K562 (cell line): ENCODE measurements around the gene JAKMIP2. TPM values are rescaled to one million over a fixed set of nuclear protein-coding genes. Genes with fewer than 3 reads are reported as not detected.

ENCODE experiments used
- ATAC-seq: fragments of 200-7000 bp; cut with Tn5 transposase; 3 replicates; pipeline ENCODE4 v1.9.1; 2020; ENCODE audit warnings: moderate library complexity
- BruUV-seq: library from RNA; stranded (reverse); fragments of 400-500 nt; replicated peaks from 2 replicates; lab custom pipeline; 2021; lab: Mats Ljungman, UMichigan
- CTCF ChIA-PET: fragments of 300-600 bp; formaldehyde crosslinking; extraction: SDS; loops from one replicate; lab custom pipeline; 2021; ENCODE audit warnings: low intra/inter-chr PET ratio; lab: Yijun Ruan, JAX
- POLR2A ChIA-PET: fragments of 300-600, 350-650 bp; sonication (Branson Sonifier 250); formaldehyde crosslinking; extraction: SDS; loops from one replicate; lab custom pipeline; 2021; ENCODE audit warnings: antibody characterized with exemption, inconsistent platforms; lab: Yijun Ruan, JAX
- DNase-seq, 4 experiments: peaks; one replicate each; pipeline versions ENCODE4 v3.0.0 to v3.0.0-alpha.2; 2011 to 2018; ENCODE audit warnings: low spot score in 3 of 4, mixed read lengths in 3 of 4; ENCODE audit errors: extremely low read depth in 1 of 4
- FAIRE-seq: peaks from 2 replicates; lab custom pipeline; 2011; peaks lifted over from hg19 to GRCh38; lab: Jason Lieb, UNC
- H2AFZ ChIP-seq: 2 replicates; pipeline ENCODE4 v1.6.0; 2011; ENCODE audit warnings: low read depth, low read length, control low read depth, inconsistent platforms
- H3K27ac ChIP-seq: fragments of 200-600 bp; 3 replicates; pipeline ENCODE4 v1.8.0; 2011; ENCODE audit warnings: low read depth, mild to moderate bottlenecking, control low read depth, inconsistent platforms, low read length, moderate library complexity, mixed read lengths; ENCODE audit errors: extremely low read depth
- H3K27me3 ChIP-seq, 2 experiments: fragments of 300-600 bp in 1 of 2; 2 replicates in 1 of 2; 3 replicates in 1 of 2; pipeline versions ENCODE4 v1.6.0 to v1.8.0; 2011; ENCODE audit warnings: inconsistent platforms in 2 of 2, low read length in 2 of 2, mild to moderate bottlenecking in 1 of 2, mixed read lengths in 1 of 2, moderate library complexity in 1 of 2; ENCODE audit not compliant: control insufficient read depth in 2 of 2, insufficient read depth in 2 of 2
- H3K36me3 ChIP-seq: fragments of 300-600 bp; 3 replicates; pipeline ENCODE4 v1.8.0; 2011; ENCODE audit warnings: mild to moderate bottlenecking, low read length, inconsistent platforms; ENCODE audit not compliant: control insufficient read depth, insufficient read depth
- H3K4me1 ChIP-seq, 2 experiments: fragments of 200-600 bp in 1 of 2; replicated peaks in 1 of 2; 2 replicates in 1 of 2; 3 replicates in 1 of 2; pipeline versions ENCODE4 v1.5.1 to v1.8.0; 2011; ENCODE audit warnings: inconsistent platforms in 2 of 2, low read length in 2 of 2, mild to moderate bottlenecking in 1 of 2, mixed read lengths in 1 of 2, moderate library complexity in 1 of 2; ENCODE audit not compliant: control insufficient read depth in 2 of 2, insufficient read depth in 2 of 2
- H3K4me2 ChIP-seq: 2 replicates; pipeline ENCODE4 v1.6.1; 2011; ENCODE audit warnings: low read length, control low read depth, inconsistent platforms, mixed read lengths; ENCODE audit not compliant: insufficient read depth
- H3K4me3 ChIP-seq: fragments of 200-600 bp; sonication (generic), shearing (Covaris generic); 2 replicates; pipeline ENCODE4 v1.5.1; 2016; ENCODE audit warnings: control low read depth, inconsistent platforms
- H3K79me2 ChIP-seq: fragments of 200-600 bp; 3 replicates; pipeline ENCODE4 v1.8.0; 2011; ENCODE audit warnings: low read length, inconsistent platforms; ENCODE audit not compliant: control insufficient read depth, insufficient read depth
- H3K9ac ChIP-seq, 2 experiments: 2 replicates each; pipeline versions ENCODE4 v1.6.0 to v1.6.1; 2011; ENCODE audit warnings: low read depth in 2 of 2, low read length in 2 of 2, control low read depth in 1 of 2, inconsistent platforms in 1 of 2, mild to moderate bottlenecking in 1 of 2, mixed read lengths in 1 of 2; ENCODE audit not compliant: insufficient read depth in 1 of 2
- H3K9me1 ChIP-seq: one replicate; pipeline ENCODE4 v1.6.0; 2011; ENCODE audit warnings: inconsistent platforms, mild to moderate bottlenecking, low read length, moderate library complexity; ENCODE audit not compliant: control insufficient read depth, insufficient read depth
- H3K9me3 ChIP-seq: replicated peaks from 2 replicates; pipeline ENCODE4 v1.5.1; 2011; ENCODE audit warnings: low read depth, low read length, inconsistent platforms; ENCODE audit not compliant: control insufficient read depth, insufficient read depth
- H4K20me1 ChIP-seq: replicated peaks from 2 replicates; pipeline ENCODE4 v1.6.1; 2011; ENCODE audit warnings: low read length, inconsistent platforms, mixed read lengths; ENCODE audit not compliant: control insufficient read depth, insufficient read depth
- CBX1 ChIP-seq: sonication (generic); IDR thresholded peaks from 2 replicates; pipeline ENCODE4 v1.6.1; 2016; ENCODE audit warnings: antibody characterized with exemption, low read depth, mild to moderate bottlenecking
- ETV5 ChIP-seq: sonication (generic); formaldehyde crosslinking; IDR thresholded peaks from 2 replicates; pipeline ENCODE4 v1.4.0; 2020; ENCODE audit warnings: low read depth, mild to moderate bottlenecking, missing genetic modification reagents
- NELFE ChIP-seq: IDR thresholded peaks from 2 replicates; pipeline ENCODE4 v1.6.1; 2011; ENCODE audit warnings: mild to moderate bottlenecking; ENCODE audit not compliant: insufficient read depth, insufficient read length
- NKRF ChIP-seq: fragments of 450-650 bp; IDR thresholded peaks from 2 replicates; pipeline ENCODE4 v1.6.1; 2016; ENCODE audit warnings: borderline replicate concordance
- RBM22 ChIP-seq: fragments of 200-400 bp; formaldehyde crosslinking; IDR thresholded peaks from 2 replicates; pipeline ENCODE4 v1.6.1; 2018; ENCODE audit warnings: low read length, low read depth; ENCODE audit not compliant: poor library complexity, severe bottlenecking
- YY1 ChIP-seq, 3 experiments: IDR thresholded peaks; 2 replicates each; pipeline ENCODE4 v1.6.1; 2011; ENCODE audit warnings: low read length in 2 of 3, mild to moderate bottlenecking in 2 of 3, moderate library complexity in 2 of 3, borderline replicate concordance in 1 of 3, control low read depth in 1 of 3, low read depth in 1 of 3; ENCODE audit not compliant: insufficient read depth in 3 of 3, insufficient replicate concordance in 2 of 3, control insufficient read depth in 1 of 3, insufficient read length in 1 of 3; ENCODE audit errors: extremely low read depth in 1 of 3
- ZBTB49 ChIP-seq: sonication (generic); formaldehyde crosslinking; IDR thresholded peaks from 2 replicates; pipeline ENCODE4 v1.8.0; 2022; ENCODE audit warnings: missing genetic modification reagents, mild to moderate bottlenecking, borderline replicate concordance
- ZNF239 ChIP-seq: fragments of 250-450 bp; sonication (Bioruptor Pico); IDR thresholded peaks from 2 replicates; pipeline ENCODE4 v1.4.0; 2020; ENCODE audit warnings: mild to moderate bottlenecking
- ZNF316 ChIP-seq: fragments of 450-650 bp; IDR thresholded peaks from 2 replicates; pipeline ENCODE4 v1.6.1; 2016
- ZNF408 ChIP-seq: fragments of 250-450 bp; sonication (Bioruptor Pico); IDR thresholded peaks from 2 replicates; pipeline ENCODE4 v1.4.0; 2020; ENCODE audit warnings: low read depth, mild to moderate bottlenecking, moderate library complexity
- WGBS: fragments of 100-300 bp; shearing (Covaris generic); methylation state at CpG from one replicate; pipeline ENCODE4 v1.1.6; 2016; ENCODE audit warnings: low coverage, mixed read lengths; ENCODE audit not compliant: insufficient coverage; ENCODE audit errors: missing lambda C conversion rate; 5-methylcytosine and 5-hydroxymethylcytosine counted together
- in situ Hi-C: fragments of 300-500 bp; cut with MboI; formaldehyde crosslinking; loops from 4 replicates; pipeline ENCODE4 v1.15.0; 2018; ENCODE audit warnings: inconsistent platforms, mixed read lengths
- intact Hi-C: fragments of 100-400 bp; cut with micrococcal nuclease; formaldehyde crosslinking; loops from 2 replicates; pipeline ENCODE4 v1.14.2; 2022
- polyA plus RNA-seq, 8 experiments: library from polyadenylated mRNA; depleted of rRNA in 4 of 8; stranded (reverse) in 5 of 8; unstranded in 3 of 8; fragments of >200 nt; fragmentation: Nextera tagmentation in 2 of 8; fragmentation: Illumina TruSeq in 1 of 8; extraction: Ambion mirVana in 2 of 8; extraction: Trizol in 1 of 8; gene quantifications; 2 replicates each; pipeline versions ENCODE4 v1.2.1 to v1.2.3, GENCODE V29; 2011 to 2014; ENCODE audit warnings: inconsistent platforms in 1 of 8, missing spikeins in 1 of 8
- total RNA-seq, 7 experiments: library from RNA; depleted of rRNA in 6 of 7; stranded (reverse); fragments of >200 nt in 6 of 7; fragmentation: Illumina TruSeq in 2 of 7; extraction: Trizol in 2 of 7; gene quantifications; 2 replicates each; pipeline versions ENCODE4 v1.2.1 to v1.2.3, GENCODE V29; 2011 to 2021; ENCODE audit warnings: low replicate concordance in 1 of 7

JAKMIP2 gene
- total and polyA plus RNA-seq, 9 of the 15 experiments (the other 6 are each of a cell fraction or from before 2014, with no cell fraction given) = not detected

- FAIRE-seq (no peak), ATAC-seq (no peak), DNase-seq (no peak)
- ChIA-PET POLR2A (no interaction called here), CTCF (no interaction called here)
- Histone ChIP-seq H3K4me2 (no peak overlapping the region), H3K9me1 (no peaks in the 10 kb centered on the region), H3K4me3 (no peak overlapping the region), H3K27me3 (no peaks in the 10 kb centered on the region), H3K9me3 (no peaks in the 10 kb centered on the region), H3K4me1 (no peaks in the 10 kb centered on the region), H4K20me1 (no peaks in the 10 kb centered on the region), H3K27ac (no peak overlapping the region), H3K36me3 (no peaks in the 10 kb centered on the region), H3K79me2 (no peaks in the 10 kb centered on the region), H3K9ac (no peak overlapping the region), H2AFZ (no peak overlapping the region)
- in situ Hi-C loops (no loop called here), intact Hi-C loops (no loop called here)
- TF ChIP-seq NELFE (no peak), ZNF239 (CRISPR knock-in tag) (no peak), ETV5 (CRISPR knock-in tag) (no peak), NKRF (no peak), ZBTB49 (CRISPR knock-in tag) (no peak), YY1 (IDR thresholded peaks at IDR 0.05; ENCODE audit: borderline replicate concordance in 1 of 3, control insufficient read depth in 1 of 3, extremely low read depth in 1 of 3, insufficient read depth in 3 of 3, insufficient read length in 1 of 3, insufficient replicate concordance in 2 of 3, low read depth in 1 of 3, low read length in 2 of 3) (no peak), RBM22 (no peak), ZNF408 (CRISPR knock-in tag) (no peak), ZNF316 (no peak), CBX1 (no peak)
- WGBS = 0% methylated on average over 7 of the region's 7 CpGs
- no TSS peak for BruUV-seq
These were observed 50.9 kb downstream of the JAKMIP2 start for GRCh38 chr5:147731431-147732290.
